ENCODE measurements around the gene FNDC11. TPM values are rescaled to one million over a fixed set of nuclear protein-coding genes. Genes with fewer than 3 reads are reported as not detected.
A peak's percentile ranks its signal among the peaks of the same experiment; 100 is the strongest.

The FNDC11 gene
- total and polyA plus RNA-seq, 2 of the 13 experiments (the other 11 are each of a cell fraction or from before 2014, with no cell fraction given) = 0.07 TPM; not detected in 1

- TF ChIP-seq POGK (CRISPR knock-in tag; conservative IDR thresholded peaks at IDR 0.05) = no peak
- 0 out of 2 replicates have a peak, but pooled peaks have one; percentile 2 for TF ChIP-seq NFE2L1 (CRISPR knock-in tag; IDR thresholded peaks at IDR 0.05; ENCODE audit: borderline replicate concordance)
Observed at GRCh38 chr20:63521602-63522001, 32.4 kb upstream of the FNDC11 start (continued).

GRCh38 chr20:63522091-63522868 lies 31.7 kb upstream of the FNDC11 start:
- intact Hi-C loops (cut with micrococcal nuclease; ENCODE audit: unreplicated experiment) = no loop called here
- in situ Hi-C loops (cut with HindIII; ENCODE audit: extremely low pct_ligation_motif_present, low pct_unique_long_range_greater_than_20kb) = no loop called here
- Histone ChIP-seq H3K4me2 (ENCODE audit: low read depth, low read length) (no peak overlapping the region), H3K79me2 (ENCODE audit: insufficient read depth, low read length) (no peaks in the 10 kb centered on the region), H3K27me3 (ENCODE audit: control insufficient read depth in 1 of 2, insufficient read depth in 2 of 2, low read length in 2 of 2) (peaks cover 21 to 44% of the 10 kb centered on the region in 2 experiments), H3K27ac (ENCODE audit: extremely low read length, insufficient read depth, low read length) (no peak overlapping the region), H2AFZ (ENCODE audit: low read length) (no peak overlapping the region), H3K4me3 (replicated peaks in 1 of 3; ENCODE audit: insufficient read depth in 1 of 3, low read depth in 2 of 3, low read length in 3 of 3) (no peak overlapping the region), H3K9me3 (ENCODE audit: low read length) (no peaks in the 10 kb centered on the region), H3K36me3 (replicated peaks in 1 of 2; ENCODE audit: control insufficient read depth in 1 of 2, insufficient read depth in 2 of 2, low read length in 2 of 2) (no peaks in the 10 kb centered on the region), H3K4me1 (ENCODE audit: insufficient read depth, low read length) (peaks cover 11% of the 10 kb centered on the region), H3K9ac (ENCODE audit: insufficient read depth, low read depth, low read length) (no peak overlapping the region), H4K20me1 (ENCODE audit: insufficient read depth, low read length) (peaks cover 2% of the 10 kb centered on the region; the same call in 1 of the 2 replicates)
- FAIRE-seq (no peak), ATAC-seq (no peak), DNase-seq (ENCODE audit: low spot score) (no peak)
- POLR2A ChIA-PET = interaction anchor here (1.8 to 2.0 kb wide), 2 partner anchors 12 to 16 kb away, joined by 5 to 11 read pairs; partner anchors contain the start of gene PTK6
- WGBS (ENCODE audit: low lambda C conversion rate) = 42% methylated on average over 13 of the region's 13 CpGs
- peak; percentile 36; the same call in 1 of the 2 replicates for TF ChIP-seq NRL (CRISPR knock-in tag; IDR thresholded peaks at IDR 0.05; ENCODE audit: borderline replicate concordance)
- TF ChIP-seq ZNF577 (CRISPR knock-in tag; IDR thresholded peaks at IDR 0.05; ENCODE audit: borderline replicate concordance, low read depth) = no peak
- no peak for TF ChIP-seq ZSCAN12 (CRISPR knock-in tag; IDR thresholded peaks at IDR 0.05)
- CTCF ChIA-PET (ENCODE audit: low intra/inter-chr PET ratio, low total read pairs) = no interaction called here
- BruUV-seq (replicated peaks) = no TSS peak

Data from HepG2 (cell line).